ENCODE results near the gene ROR1.

Gene ROR1

DNA sequence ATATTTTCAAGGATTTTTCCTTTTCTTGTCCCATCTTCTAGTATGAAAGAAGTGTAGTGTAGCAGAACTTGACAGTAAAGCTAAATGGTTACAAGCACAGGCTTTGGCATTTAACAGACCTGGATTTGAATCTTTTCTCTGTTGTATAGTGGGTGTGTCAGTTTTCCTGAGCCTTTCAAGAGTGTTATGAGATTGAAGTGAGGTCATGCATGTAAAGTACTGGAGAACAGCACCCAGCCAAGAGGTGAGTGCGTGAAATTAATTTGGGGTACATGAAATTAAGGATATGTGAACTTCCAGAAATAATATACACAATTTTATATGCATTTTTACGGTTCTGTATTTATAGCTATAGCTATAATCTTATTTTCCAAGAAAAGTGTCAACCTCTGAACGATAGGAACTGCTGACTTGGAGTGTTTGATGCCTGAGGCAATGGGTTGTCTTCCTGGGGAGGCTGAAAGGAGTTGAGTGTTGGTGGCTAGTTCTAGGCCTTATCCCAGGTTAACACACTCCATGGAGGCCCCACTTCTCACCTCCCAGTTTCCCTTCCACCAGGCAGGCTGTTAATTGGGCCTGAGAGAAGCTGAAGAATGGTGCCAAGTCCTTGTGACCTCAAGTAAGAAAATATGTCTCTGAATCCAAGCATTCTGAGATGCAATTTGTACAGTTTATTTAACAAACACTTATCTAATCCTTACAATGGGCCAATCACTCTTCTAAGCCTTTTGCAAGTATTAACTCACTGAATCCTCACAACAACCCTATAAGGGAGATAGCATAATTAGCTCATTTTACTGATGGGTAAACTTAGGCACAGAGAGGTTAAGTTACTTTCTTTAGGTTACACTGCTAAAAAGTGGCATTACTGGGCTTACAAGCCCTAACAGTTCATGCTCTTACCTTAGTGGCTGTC is 4.4 kb downstream of the ROR1 start (continued):
- TF ChIP-seq, protein P1, sequence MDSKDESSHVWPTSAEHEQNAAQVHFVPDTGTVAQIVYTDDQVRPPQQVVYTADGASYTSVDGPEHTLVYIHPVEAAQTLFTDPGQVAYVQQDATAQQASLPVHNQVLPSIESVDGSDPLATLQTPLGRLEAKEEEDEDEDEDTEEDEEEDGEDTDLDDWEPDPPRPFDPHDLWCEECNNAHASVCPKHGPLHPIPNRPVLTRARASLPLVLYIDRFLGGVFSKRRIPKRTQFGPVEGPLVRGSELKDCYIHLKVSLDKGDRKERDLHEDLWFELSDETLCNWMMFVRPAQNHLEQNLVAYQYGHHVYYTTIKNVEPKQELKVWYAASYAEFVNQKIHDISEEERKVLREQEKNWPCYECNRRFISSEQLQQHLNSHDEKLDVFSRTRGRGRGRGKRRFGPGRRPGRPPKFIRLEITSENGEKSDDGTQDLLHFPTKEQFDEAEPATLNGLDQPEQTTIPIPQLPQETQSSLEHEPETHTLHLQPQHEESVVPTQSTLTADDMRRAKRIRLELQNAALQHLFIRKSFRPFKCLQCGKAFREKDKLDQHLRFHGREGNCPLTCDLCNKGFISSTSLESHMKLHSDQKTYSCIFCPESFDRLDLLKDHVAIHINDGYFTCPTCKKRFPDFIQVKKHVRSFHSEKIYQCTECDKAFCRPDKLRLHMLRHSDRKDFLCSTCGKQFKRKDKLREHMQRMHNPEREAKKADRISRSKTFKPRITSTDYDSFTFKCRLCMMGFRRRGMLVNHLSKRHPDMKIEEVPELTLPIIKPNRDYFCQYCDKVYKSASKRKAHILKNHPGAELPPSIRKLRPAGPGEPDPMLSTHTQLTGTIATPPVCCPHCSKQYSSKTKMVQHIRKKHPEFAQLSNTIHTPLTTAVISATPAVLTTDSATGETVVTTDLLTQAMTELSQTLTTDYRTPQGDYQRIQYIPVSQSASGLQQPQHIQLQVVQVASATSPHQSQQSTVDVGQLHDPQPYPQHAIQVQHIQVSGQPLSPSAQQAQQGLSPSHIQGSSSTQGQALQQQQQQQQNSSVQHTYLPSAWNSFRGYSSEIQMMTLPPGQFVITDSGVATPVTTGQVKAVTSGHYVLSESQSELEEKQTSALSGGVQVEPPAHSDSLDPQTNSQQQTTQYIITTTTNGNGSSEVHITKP (tag by site-specific recombination; IDR thresholded peaks at IDR 0.05) = 0 out of 2 replicates have a peak, but pooled peaks have one; percentile 15
- TF ChIP-seq TRIM28 (IDR thresholded peaks at IDR 0.05; ENCODE audit: borderline replicate concordance, low read length) (peak; percentile 70; the same call in 1 of the 2 replicates), FEZF1 (tag by site-specific recombination; IDR thresholded peaks at IDR 0.05) (peak; percentile 28), ZNF366 (tag by site-specific recombination; conservative IDR thresholded peaks at IDR 0.05) (0 out of 2 replicates have a peak, but pooled peaks have one; percentile 11)
- TF ChIP-seq, protein P2, sequence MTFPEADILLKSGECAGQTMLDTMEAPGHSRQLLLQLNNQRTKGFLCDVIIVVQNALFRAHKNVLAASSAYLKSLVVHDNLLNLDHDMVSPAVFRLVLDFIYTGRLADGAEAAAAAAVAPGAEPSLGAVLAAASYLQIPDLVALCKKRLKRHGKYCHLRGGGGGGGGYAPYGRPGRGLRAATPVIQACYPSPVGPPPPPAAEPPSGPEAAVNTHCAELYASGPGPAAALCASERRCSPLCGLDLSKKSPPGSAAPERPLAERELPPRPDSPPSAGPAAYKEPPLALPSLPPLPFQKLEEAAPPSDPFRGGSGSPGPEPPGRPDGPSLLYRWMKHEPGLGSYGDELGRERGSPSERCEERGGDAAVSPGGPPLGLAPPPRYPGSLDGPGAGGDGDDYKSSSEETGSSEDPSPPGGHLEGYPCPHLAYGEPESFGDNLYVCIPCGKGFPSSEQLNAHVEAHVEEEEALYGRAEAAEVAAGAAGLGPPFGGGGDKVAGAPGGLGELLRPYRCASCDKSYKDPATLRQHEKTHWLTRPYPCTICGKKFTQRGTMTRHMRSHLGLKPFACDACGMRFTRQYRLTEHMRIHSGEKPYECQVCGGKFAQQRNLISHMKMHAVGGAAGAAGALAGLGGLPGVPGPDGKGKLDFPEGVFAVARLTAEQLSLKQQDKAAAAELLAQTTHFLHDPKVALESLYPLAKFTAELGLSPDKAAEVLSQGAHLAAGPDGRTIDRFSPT (tag by site-specific recombination; IDR thresholded peaks at IDR 0.05) = no peak

DNA sequence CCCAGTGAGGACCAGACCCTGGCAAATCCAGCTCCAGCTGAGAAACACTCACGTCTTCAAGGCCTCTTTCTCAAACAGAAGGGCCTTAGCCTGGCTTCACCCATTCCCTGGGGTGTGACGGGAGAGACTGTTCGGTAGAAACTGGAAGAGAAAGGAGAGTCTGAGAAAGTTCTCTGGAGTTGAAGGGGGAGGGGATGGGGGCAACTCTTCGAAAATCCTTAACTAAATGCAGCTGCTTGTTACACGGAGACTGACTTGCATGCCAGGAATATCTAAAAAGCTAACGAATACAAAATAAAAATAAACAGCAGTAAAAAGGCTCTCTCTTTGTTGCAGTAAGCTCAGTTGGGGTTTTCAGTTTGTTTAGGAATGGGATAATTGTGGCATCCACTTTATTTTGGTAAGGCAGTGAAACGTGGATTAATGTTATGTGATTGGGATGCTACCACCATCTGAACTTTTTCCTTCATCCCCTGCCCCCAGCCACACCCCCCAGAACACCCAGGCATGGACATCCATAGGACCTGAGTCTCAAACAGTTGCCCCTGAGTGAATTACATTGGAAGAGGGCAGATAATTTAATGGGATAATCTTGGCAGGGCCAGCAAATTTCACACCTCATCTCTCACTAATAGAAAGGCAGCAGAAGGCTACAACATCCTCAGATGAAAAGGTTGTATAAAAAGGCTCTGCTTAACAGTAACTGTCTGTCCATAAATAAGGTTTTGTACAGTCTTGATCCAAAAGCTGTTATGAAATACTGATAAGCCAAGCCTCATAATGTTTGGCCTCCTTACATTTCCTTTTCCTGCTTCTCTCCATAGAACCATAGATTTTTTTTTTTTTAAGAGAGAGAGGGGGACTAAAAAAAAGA is 5.8 kb downstream of the ROR1 start:
- ChIA-PET POLR2A (no interaction called here), CTCF (interaction anchor here (0.8 to 2.8 kb wide), 6 partner anchors 8 to 358 kb away, joined by 3 to 15 read pairs (median 6); no protein-coding TSS in a partner anchor)
- no peak overlapping the region; the same call in 1 of the 2 replicates for H3K27ac ChIP-seq (ENCODE audit: extremely low read depth, low read depth, low read length)
- H3K4me3 ChIP-seq (ENCODE audit: low read depth, low read length) = no peak overlapping the region
- peaks cover 32% of the 10 kb centered on the region for H3K4me1 ChIP-seq (ENCODE audit: control insufficient read depth, insufficient read depth, low read length)
- H3K9me3 ChIP-seq (ENCODE audit: control insufficient read depth, insufficient read depth, low read depth, low read length) = no peaks in the 10 kb centered on the region
- no peaks in the 10 kb centered on the region for H3K36me3 ChIP-seq (ENCODE audit: control insufficient read depth in 2 of 2, insufficient read depth in 1 of 2, low read length in 2 of 2)
- TF ChIP-seq, protein P3, sequence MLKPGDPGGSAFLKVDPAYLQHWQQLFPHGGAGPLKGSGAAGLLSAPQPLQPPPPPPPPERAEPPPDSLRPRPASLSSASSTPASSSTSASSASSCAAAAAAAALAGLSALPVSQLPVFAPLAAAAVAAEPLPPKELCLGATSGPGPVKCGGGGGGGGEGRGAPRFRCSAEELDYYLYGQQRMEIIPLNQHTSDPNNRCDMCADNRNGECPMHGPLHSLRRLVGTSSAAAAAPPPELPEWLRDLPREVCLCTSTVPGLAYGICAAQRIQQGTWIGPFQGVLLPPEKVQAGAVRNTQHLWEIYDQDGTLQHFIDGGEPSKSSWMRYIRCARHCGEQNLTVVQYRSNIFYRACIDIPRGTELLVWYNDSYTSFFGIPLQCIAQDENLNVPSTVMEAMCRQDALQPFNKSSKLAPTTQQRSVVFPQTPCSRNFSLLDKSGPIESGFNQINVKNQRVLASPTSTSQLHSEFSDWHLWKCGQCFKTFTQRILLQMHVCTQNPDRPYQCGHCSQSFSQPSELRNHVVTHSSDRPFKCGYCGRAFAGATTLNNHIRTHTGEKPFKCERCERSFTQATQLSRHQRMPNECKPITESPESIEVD (tag by site-specific recombination; IDR thresholded peaks at IDR 0.05) = peak; percentile 63
- TF ChIP-seq OSR2 (tag by site-specific recombination; IDR thresholded peaks at IDR 0.05) = peak; percentile 64
- TF ChIP-seq, protein P4, sequence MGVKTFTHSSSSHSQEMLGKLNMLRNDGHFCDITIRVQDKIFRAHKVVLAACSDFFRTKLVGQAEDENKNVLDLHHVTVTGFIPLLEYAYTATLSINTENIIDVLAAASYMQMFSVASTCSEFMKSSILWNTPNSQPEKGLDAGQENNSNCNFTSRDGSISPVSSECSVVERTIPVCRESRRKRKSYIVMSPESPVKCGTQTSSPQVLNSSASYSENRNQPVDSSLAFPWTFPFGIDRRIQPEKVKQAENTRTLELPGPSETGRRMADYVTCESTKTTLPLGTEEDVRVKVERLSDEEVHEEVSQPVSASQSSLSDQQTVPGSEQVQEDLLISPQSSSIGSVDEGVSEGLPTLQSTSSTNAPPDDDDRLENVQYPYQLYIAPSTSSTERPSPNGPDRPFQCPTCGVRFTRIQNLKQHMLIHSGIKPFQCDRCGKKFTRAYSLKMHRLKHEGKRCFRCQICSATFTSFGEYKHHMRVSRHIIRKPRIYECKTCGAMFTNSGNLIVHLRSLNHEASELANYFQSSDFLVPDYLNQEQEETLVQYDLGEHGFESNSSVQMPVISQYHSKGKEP (tag by site-specific recombination; IDR thresholded peaks at IDR 0.05) = peak; percentile 73
- no peak; the same call in 1 of the 2 replicates for TF ChIP-seq ZNF596 (tag by site-specific recombination; IDR thresholded peaks at IDR 0.05)
- TF ChIP-seq OVOL3 (tag by site-specific recombination; IDR thresholded peaks at IDR 0.05) = peak; percentile 50; the same call in 1 of the 2 replicates
- TF ChIP-seq, protein P5, sequence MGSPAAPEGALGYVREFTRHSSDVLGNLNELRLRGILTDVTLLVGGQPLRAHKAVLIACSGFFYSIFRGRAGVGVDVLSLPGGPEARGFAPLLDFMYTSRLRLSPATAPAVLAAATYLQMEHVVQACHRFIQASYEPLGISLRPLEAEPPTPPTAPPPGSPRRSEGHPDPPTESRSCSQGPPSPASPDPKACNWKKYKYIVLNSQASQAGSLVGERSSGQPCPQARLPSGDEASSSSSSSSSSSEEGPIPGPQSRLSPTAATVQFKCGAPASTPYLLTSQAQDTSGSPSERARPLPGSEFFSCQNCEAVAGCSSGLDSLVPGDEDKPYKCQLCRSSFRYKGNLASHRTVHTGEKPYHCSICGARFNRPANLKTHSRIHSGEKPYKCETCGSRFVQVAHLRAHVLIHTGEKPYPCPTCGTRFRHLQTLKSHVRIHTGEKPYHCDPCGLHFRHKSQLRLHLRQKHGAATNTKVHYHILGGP (tag by site-specific recombination; IDR thresholded peaks at IDR 0.05) = peak; percentile 90
- TF ChIP-seq ZNF138 (tag by site-specific recombination; IDR thresholded peaks at IDR 0.05; ENCODE audit: borderline replicate concordance) = no peak
- TF ChIP-seq KLF10 (tag by site-specific recombination; IDR thresholded peaks at IDR 0.05) = peak; percentile 54; the same call in 1 of the 2 replicates
- peak; percentile 40; the same call in 1 of the 2 replicates for TF ChIP-seq ZNF335 (tag by site-specific recombination; conservative IDR thresholded peaks at IDR 0.05)
- TF ChIP-seq FEZF1 (tag by site-specific recombination; IDR thresholded peaks at IDR 0.05) = peak; percentile 74
- no peak for TF ChIP-seq ZBTB7A (tag by site-specific recombination; IDR thresholded peaks at IDR 0.05; ENCODE audit: low read depth)
- TF ChIP-seq, protein P6, sequence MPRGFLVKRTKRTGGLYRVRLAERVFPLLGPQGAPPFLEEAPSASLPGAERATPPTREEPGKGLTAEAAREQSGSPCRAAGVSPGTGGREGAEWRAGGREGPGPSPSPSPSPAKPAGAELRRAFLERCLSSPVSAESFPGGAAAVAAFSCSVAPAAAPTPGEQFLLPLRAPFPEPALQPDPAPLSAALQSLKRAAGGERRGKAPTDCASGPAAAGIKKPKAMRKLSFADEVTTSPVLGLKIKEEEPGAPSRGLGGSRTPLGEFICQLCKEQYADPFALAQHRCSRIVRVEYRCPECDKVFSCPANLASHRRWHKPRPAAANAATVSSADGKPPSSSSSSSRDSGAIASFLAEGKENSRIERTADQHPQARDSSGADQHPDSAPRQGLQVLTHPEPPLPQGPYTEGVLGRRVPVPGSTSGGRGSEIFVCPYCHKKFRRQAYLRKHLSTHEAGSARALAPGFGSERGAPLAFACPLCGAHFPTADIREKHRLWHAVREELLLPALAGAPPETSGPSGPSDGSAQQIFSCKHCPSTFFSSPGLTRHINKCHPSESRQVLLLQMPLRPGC (tag by site-specific recombination; IDR thresholded peaks at IDR 0.05) = 0 out of 2 replicates have a peak, but pooled peaks have one; percentile 45
- TF ChIP-seq PRDM1 (tag by site-specific recombination; IDR thresholded peaks at IDR 0.05) = peak; percentile 79
- peak; percentile 55; the same call in 1 of the 2 replicates for TF ChIP-seq ZNF843 (tag by site-specific recombination; IDR thresholded peaks at IDR 0.05)

Measured in HEK293 (cell line).